Stimulated activated CD8-positive, alpha-beta memory T cell treated with anti-CD3 and anti-CD28 coated beads, Interleukin-2, amount 100 ng/mL, for 48 hours (primary cell): Measurements from ENCODE around the gene BGN.

Experiments
- DNase-seq, 2 donors: peaks; one replicate each; pipeline ENCODE4 v3.0.0-alpha.2; 2020; ENCODE audit warnings: low read depth in 2 of 2

BGN gene

DNA sequence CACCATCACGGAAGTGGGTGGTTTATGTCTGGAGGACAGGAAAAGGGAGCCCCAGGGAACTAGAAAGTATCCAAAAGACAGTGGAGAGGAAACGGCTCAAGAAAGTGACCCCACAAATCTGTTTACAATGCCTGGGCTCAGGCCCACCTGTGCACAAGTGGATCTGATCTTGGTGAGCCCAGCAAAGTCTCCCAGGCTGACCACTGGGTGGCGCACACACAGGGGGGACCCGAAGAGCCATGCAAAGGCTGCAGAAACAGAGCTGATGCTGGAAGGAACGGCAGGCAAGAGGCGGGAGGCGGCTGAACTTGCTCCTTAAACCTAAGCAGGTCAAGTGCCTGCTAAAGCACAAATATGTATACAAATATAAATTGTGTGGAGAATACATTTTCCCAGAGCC lies 34.0 kb upstream of the BGN start:
- peak in 1 of 2 donors; percentile 40 for DNase-seq

DNA sequence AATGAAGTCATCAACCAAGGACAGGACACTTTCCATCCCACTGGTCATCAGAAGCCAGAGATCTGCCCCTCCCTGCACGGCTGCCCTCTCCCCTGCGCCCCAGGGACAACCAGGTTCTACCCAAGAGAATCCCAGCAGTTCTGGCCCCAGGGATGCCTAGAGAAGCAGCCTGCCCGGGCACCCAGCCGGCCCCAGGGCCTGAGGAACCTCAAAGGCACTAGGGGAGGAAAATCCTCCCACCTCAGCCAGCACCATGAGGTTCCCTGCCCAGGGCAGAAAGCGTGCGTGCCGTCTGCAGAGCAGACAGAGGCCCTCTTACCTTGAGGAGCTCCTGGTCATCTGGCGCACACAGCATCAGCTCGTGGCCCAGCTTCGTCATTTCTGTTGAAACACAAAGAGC lies 32.5 kb upstream of the BGN start:
- no peak for DNase-seq

DNA sequence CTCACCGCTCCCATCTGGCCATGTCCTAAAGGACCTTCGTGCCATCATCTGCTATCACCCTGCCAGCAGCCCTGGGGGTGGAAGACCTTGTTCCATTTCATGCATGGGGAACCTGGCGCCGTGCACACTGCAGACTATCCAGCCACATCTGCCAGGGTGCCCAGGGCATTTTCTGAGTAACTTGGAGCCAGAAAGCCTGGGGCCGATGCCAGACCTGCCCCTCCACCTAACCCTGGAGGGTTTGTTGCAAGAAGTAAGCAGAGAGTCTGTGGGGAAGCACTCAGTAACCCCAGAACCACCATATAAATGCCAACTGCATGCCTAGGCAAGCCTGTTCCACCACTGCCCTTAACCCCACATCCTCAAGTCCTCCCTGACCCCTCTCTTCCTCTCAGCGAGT lies 31.7 kb upstream of the BGN start:
- DNase-seq, result no peak

DNA sequence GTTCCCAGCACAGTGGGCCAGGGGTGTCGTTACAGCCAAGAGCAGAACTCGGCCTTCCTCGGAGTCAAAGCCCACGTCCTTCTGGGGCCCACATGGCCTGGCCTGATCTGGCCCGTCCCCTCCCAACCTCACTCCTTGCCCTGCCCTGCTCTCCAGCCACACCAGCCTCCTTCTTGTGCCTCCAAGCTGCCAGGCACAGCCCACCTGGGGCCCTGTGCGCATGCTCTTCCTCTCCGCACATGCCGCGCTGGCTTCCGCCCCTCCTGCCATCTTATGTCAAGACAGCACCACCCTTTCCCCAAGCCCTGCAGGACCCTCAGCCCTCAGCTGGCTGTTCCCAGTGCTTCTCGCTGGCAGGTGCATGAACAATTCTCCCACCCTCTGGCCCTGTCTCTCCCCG lies 31.2 kb upstream of the BGN start:
- no peak for DNase-seq

DNA sequence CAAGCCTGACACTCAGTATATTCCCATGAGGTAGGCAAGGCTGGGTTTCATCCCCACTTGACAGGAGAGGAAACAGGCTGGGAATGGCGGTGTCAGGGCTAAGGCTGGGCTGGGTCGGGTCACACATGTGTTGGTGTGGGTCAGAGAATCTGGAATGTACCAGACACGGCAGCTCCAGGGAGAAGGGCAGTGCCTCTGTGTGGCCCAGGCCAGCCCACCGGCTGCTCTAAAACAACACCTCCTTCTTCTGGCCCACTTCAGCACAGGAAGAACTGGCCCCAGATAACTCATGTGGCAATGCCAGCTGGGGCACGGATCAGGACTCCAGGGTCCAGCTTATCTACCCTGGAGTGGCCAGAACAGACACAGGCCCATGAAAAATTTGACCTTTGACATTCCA lies 30.7 kb upstream of the BGN start:
- no peak for DNase-seq

DNA sequence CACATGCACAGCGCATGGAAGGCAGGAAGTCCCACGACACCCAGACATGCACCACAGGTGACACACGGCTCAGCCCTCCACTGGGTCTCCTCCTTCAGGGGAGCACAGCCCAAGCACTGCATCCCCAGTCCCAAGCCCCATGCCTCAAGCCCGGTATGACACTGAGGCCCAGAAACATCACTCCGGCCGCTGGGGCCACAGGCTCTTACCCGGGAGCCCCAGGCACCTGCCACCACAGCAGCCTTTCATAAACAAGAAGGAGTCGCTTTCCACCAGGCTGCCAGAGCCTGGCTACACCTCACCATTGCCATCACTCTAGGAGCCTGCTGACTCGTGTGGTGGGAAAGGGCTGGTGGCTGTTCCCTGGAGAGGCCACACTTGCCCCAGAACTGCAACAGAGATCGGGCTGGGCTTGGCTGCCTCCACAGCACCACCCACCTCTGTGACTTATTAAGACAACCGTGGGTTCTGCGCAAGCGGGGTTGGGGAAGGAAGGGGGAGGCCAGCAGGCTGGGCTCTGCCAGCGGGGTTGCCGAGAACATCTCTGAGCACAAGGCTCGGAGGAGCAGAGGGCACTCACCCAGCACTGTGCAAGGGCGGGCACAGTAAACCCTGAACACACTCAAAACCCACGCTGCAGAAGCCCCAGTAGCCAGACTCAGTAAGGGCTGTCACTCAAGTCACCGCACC lies 28.9 kb upstream of the BGN start:
- DNase-seq, result no peak

DNA sequence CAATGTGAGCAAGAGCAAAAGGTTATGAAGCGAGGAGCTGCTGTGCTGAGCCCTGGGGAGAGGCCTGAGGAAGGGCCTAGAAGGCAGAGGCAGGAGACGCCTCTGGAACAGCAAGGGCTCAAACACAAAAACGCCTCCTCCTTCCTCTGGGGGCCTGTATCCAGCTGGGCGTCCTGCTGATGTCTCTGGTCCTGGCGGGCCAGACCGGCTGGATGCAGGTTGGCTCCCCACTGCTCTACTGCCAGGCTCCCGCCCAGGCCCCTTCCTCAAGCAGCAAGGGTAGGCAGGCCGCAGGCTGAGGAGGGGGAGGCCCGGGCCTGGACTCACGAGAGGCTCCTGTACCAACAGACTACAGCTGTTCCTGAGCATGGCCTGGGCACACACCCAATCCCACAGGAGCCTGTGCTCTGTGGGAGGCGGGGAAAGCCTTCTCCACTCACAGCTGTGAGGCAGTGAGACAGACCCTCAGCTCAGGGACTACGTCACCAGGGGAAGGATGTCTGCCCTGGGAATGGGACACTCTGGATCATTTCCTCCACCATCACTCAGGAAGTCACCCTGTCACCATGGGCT lies 26.7 kb upstream of the BGN start:
- DNase-seq, result no peak

DNA sequence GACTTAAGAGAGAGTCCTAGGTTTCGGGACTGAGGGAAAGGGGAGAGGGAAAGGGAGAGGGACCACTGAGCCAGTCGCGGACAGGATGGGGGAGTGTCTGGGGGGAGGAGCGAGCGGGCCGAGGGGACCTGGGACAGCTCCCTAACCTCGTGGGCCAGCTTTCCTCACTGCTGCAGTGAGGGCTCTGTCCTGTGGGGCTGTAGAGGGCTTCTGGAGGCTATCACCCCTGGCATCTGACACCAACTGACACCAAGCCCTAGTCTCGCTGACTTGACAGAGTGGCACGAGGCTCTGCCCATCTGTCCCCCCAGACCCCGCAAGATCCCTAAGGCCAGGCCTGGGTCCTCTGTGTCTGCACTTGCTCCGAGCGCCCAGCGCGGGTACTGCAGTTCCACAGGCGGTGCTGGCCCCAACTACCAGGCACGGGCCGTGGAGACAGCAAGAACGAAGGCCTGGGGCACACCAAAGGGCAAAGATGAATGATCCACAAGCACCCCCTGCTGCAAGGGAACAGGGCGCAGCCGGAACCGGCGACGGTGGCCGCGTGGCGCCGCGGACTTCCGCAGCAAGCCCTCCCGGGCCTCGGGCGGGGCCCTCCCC lies 24.9 kb upstream of the BGN start:
- peak in 1 of 2 donors; percentile 6 for DNase-seq

DNA sequence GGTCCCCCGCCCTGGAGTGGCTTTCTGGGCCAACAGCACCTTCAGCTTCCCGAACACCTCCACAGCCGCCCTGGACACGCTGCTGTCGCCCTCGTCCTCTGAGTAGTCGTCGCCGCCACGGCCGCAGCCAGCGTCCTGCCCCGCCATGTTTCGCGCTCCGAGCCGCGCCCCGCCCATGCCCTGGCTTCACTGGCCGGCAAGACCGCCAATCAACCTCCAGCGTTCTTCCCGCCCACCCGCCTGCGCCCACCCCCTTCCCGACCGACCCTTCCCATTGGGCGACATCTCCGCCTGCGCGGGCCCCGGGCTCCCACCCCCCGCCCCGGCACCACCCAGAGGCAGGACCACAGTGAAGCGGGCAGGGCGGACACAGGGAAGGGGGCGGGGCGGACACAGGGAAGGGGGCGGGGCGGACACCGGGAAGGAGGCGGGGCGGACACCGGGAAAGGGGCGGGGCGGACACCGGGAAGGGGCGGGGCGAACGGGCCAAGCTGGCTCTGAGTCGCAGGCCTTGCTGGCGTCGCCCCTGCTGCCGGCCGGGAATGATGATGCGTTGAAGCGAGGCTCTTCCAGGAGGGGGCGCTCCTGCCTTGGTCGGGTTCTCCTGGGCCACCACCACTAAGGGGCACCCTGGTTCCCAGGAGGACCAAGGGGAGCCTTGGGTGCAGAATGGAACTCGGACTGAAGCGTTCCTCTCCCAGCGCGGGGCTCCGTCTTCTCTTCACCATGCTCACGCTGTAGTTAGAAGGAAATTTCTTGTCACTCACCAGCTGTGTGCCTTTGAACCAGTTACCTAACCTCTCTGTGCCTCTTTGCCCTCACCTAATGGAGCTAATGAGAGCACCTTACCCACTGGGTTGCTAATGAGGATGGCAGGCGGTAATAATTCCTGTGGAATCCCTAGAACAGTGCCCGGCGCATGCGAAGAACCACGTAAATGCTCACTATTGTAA lies 24.1 kb upstream of the BGN start, which contains the start of gene HAUS7:
TSS of gene HAUS7 (minus strand) at position 166 of the 953 bp plus-strand sequence. CDS start at position 147, 19 bp downstream.
- peak; percentile 77 for DNase-seq

DNA sequence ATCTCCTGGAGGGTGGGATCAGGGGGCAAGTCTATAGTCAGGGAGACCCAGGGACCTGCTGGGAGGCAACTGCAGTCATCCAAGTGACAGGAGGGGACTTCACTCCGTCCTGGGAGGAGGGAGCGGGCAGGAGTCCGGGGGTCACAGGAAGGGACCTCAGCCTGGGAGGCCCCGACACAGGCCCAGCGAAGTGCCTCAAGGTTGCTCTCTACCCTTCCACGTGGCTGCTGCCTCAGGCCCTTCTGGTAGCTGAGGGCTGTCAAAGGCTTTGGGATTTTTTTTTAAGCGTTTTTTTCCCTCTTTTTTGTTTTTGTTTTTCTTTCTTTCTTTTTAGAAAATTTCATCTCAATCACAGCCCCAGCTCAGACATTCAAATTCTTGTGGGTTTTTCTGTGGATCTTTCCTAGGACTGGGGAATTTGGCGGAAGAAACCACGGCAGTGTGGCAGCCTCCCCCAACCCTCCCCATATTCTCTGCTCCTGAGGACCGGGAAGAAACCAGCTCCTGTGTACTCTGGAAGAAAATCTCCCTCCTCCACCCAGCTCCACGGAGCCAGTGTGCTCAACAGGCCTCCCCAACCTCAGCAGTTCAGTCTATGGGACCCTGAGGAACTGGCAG lies 23.0 kb upstream of the BGN start:
- DNase-seq, result no peak

DNA sequence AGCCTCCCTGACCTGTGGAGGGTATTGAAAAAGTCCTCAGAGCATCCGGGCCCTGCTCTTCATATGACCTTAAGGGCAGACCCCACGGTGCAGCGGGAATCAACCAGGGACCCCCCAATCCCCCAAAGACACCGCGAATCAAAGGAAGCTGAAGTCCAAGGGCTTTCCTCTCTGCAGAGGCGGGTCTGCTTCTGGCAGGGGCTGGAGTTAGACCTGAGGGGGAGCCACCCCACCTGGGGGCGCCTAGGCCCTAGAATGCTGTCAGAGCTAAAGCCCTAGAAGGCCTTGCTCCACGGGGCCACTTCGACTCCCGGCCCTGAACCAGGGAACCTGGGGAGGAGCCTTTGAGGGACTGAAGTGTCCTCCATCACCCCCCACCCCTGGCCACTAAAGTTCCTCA lies 21.7 kb upstream of the BGN start:
- no peak for DNase-seq

DNA sequence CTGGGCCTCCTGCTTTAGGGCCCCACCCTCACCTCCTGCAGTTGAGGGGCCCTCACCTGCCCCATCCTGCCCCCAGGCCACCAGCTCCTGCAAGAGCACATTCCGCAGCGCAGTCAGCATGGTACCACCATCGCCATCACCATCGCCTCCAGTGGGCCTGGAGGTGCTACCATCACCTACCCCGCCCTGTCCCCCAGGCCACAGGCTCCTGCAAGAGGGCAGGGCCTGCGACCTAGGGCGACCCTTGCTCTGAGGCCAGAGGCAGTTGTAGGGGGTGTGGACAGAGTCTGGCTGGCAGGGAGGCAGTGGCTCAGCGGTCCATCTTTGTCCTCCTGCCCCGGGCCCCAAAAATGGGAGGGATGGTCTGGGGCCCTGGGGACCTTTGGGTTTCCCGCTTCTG lies 20.5 kb upstream of the BGN start:
- no peak for DNase-seq

DNA sequence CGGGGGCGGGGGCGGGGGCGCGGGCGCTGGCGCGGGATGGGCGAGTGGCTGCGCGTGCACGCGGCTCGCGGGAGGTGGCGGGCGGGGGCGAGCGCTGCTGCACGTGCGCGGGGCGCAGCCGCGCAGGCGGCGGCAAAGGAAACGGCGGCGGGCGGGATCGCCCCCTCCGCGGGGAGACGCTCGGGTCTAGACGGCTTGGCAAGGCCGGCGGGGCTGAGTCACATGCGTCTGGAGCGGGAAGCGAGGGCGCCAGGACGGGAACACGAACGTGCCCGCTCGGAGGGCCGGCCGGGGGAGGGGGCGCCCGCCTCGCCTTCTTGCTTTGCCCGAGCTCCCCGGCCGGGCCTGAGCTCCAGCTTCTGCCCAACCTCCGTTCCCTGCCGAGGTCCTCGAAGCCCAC lies 20.1 kb upstream of the BGN start:
- DNase-seq, result peak; percentile 4 to 9

DNA sequence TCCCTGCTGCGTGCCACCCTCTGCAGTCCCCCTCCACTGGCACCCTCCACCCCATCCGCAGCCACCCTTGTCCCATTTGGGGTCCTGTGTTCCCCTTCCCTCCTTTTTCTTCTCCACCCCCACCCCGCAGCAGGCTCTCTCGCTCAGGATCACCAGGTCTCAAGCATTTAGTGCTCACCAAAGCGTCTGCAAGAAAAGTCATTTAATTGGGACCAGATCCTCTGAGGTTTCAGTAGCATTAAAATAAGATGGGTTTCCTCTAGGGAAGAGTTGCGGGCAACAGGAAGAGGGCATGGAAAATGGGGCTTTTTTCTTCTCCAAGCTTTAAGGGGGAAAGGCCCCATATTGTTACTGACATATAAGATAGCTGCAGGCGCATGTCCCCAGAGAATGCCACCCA lies 19.5 kb upstream of the BGN start:
- no peak for DNase-seq

DNA sequence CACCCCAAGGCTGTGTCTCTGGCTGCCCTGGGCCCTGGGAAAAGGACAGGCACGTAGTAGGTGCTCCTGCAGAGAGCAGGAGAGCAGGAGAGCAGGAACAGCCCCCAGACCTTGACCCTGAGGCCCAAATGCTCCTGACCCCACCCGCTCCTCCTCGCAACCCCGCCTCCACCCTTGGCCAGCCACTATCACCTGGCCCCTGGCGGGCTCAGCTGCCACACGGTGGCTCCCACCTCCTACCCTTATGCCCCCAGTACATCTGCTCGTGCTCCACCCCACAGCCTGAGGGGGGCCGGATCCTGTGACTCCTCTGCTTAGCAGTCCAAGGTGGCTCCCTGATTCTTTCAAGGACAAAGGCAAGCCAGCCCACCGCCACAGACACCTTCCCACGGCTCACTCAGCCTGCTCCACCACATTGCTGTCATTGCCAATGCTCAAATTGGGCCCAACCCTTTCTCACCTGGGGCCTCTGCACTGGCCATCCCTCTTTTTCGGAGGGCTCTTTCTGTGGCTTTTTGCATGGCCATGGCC lies 19.0 kb upstream of the BGN start:
- no peak for DNase-seq

DNA sequence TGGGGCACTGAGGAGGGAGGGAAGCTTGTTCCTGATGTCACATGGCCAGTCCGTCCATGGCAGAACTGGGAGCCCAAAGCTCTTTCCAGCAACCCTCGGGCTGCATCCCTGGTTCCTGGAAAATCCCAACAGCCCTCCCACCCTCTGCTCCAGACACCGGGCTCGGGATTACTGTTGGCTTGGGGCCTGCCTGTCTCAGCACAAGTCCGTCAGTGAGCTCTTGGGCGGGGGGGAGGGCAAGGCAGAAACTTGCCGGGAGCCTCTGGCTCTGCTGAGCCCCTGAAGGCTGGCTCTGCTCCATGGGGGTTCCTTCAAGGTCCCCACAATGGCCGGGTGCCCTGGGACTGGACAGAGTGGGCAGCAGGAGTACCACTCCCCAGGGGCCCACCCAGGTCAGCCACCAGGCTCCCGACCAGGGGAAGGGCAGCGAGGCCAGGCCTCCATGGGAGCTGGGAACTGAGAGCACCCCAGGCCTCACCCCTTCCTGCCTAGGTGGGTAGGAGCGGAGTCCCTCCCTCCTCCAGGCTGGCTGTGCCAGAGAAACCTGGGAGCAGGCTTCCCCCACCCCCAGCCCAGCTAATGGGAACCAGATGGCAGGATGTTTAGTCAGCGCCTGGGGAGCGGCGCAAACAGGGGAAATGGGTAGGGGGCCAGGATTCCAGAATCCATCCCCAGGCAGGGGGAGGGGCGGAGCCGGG lies 18.0 kb upstream of the BGN start:
- no peak for DNase-seq

DNA sequence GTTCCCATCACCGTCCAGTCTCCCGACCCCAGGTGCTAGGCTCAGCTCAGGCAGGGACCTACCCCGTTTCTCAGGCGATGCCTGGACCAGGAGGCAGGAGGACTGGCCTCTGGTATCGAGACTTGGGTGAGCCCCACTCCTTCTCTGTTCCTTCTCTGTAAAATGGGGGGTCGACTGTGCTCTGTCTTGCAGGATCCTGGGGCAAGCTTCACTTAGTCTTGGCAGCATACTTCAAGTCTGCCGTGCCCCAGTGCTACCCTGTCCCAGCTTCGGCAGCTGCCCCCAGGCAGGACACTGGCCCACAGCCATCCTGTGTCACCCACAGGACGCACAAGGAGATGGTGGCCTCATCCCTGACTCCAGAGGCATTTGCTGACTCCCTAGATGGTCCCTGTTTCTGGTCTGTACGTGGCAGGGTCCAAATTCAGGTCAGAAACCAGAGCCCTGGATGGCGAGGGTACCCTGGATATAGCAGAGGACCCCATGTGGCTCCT lies 17.4 kb upstream of the BGN start:
- DNase-seq, result no peak

DNA sequence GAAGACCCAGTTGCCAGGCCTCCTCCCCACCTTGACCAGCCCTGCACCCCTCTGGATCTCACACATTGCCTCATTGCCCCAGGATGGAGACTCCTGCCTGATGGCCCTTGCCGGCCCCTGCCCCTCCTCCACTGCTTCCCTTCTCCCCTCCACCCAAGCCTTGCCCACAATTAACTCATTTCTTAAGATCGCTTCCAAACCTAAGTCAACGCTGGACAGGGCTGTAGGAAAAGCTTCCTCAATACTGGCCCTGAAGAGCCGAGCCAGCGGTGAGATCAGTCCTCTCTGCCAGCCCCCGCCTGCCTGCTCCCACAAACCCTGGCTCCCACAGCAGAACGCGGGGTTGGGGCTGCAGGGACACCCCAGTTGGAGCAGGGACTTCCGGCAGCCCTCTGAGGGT lies 16.9 kb upstream of the BGN start:
- DNase-seq, result no peak

DNA sequence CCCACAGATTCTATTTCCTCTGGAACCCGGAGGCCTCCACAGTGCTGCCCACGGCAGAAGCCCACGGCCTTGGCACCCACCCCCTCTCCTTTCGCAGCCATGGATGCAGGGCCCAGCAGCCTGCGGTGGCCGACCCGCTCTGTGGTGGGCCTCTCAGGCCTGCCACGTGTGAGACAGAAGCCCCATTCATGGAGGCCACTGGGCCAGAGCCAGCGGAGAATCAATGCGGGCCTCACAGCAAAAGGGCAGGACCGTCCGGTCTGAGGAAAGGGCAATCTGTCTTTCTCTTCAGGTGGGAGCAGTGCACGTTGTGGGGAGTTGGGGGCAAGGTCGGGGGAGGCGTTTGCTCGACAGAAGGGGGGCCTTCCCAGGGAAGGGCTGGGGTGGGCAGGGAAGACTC lies 16.0 kb upstream of the BGN start:
- no peak for DNase-seq

DNA sequence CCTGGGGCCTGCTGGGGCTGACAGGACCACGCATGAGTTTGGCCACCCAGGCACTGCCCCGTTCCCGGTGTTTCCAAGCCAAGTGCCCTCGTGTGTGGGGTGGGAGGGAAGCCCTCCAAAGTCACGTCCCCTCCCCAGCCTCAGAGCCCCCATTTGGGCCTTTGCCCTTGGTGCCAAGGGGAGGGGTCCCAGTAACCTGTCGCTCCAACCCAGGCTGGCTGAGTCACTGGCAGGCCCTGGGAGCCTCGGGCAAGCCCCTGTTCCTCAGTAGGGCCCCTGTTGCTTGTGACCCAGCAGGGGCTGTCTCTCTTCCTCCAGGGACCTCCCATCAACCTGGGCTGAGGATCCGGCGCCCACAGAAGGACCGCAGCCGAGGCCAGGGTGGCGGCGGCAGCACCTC lies 13.7 kb upstream of the BGN start:
- no peak for DNase-seq
